ENCODE data around the gene SLC7A14. TPM values are rescaled to one million over a fixed set of nuclear protein-coding genes. Genes with fewer than 3 reads are reported as not detected.

SLC7A14 gene
- total RNA-seq, 2 donors from 2014 or later, result 0.26 TPM; not detected in 1

DNA sequence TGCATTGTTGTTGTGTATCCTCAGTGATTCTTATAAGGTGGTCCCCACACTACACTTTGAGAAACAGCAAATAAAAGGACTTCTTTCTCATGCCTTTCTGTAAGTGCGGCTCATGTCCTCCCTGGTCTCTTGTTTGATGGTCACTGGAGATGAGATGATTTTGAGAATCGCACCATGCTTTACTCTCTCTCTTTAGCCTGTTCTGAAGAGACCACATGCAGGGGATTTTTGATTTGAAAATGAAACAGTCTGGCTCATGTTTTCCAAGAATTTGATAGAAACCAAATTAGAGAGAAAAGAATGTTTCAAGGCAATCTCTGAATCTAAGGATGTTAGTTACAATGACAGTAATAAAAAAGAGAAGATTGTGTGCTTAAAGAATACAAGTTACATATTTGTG is 149.2 kb downstream of the SLC7A14 start:
- Histone ChIP-seq H3K36me3 (replicated peaks in 1 of 2; ENCODE audit: insufficient read depth in 1 of 2, low read depth in 2 of 2) (no peaks in the 10 kb centered on the region), H3K9me3 (no peaks in the 10 kb centered on the region), H3K27me3 (no peaks in the 10 kb centered on the region), H3K27ac (no peak overlapping the region), H3K4me3 (no peak overlapping the region), H3K4me1 (no peaks in the 10 kb centered on the region)
- ATAC-seq, result no peak
- TF ChIP-seq POLR2A (IDR thresholded peaks at IDR 0.05), result no peak
- TF ChIP-seq, protein P1, sequence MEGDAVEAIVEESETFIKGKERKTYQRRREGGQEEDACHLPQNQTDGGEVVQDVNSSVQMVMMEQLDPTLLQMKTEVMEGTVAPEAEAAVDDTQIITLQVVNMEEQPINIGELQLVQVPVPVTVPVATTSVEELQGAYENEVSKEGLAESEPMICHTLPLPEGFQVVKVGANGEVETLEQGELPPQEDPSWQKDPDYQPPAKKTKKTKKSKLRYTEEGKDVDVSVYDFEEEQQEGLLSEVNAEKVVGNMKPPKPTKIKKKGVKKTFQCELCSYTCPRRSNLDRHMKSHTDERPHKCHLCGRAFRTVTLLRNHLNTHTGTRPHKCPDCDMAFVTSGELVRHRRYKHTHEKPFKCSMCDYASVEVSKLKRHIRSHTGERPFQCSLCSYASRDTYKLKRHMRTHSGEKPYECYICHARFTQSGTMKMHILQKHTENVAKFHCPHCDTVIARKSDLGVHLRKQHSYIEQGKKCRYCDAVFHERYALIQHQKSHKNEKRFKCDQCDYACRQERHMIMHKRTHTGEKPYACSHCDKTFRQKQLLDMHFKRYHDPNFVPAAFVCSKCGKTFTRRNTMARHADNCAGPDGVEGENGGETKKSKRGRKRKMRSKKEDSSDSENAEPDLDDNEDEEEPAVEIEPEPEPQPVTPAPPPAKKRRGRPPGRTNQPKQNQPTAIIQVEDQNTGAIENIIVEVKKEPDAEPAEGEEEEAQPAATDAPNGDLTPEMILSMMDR (IDR thresholded peaks at IDR 0.05), result no peak
- 92 to 96% methylated on average over 2 of the region's 2 CpGs for WGBS, 2 donors
- intact Hi-C loops (cut with DNase I), result no loop called here
- no peak for DNase-seq

DNA sequence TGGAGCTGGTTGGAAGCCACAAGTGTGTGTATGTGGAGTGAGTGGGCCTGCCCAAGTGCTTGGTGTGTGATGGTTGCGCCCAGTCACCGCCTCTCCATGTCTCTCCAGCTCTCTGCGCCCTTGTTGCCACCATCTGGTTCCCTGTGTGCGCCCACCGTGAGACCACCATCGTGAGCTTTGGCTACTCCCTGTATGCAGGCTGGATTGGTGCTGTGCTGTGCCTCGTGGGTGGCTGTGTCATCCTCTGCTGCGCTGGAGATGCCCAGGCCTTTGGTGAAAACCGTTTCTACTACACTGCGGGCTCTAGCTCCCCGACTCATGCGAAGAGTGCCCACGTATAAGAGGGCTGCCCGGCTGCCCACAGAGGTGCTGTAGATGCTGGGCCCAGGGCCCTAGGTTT is 153.5 kb downstream of the SLC7A14 start:
- Histone ChIP-seq H3K4me3 (no peak overlapping the region), H3K9me3 (no peaks in the 10 kb centered on the region), H3K36me3 (replicated peaks in 1 of 2; ENCODE audit: insufficient read depth in 1 of 2, low read depth in 2 of 2) (no peaks in the 10 kb centered on the region), H3K27me3 (no peaks in the 10 kb centered on the region), H3K27ac (no peak overlapping the region), H3K4me1 (no peaks in the 10 kb centered on the region)
- TF ChIP-seq, protein P1 (IDR thresholded peaks at IDR 0.05), result no peak
- no peak for TF ChIP-seq POLR2A (IDR thresholded peaks at IDR 0.05)
- DNase-seq, result no peak
- 91 to 93% methylated on average over 14 of the region's 14 CpGs for WGBS, 2 donors
- intact Hi-C loops (cut with DNase I), result no loop called here
- no peak for ATAC-seq

DNA sequence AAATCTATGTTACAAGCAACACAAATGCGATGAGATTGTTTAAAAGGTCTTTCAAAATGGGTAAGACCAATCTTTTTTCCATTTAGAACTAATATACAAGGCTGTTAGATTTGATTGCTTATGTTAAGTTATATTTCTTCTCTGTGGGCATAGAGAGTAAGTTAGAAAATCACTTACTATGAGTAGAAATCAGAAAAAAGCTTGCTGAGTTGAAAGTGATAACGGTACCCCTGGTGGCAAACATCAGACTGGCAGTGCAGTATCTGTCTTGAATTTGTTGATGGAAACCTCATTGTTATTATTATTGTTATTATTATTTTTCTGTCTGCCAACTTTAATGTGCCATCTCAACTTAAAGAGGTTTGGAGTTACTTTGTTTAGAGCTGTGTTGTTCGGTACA is 154.8 kb downstream of the SLC7A14 start:
- DNase-seq (no peak), ATAC-seq (no peak)
- H3K4me1 ChIP-seq, result no peaks in the 10 kb centered on the region
- H3K27me3 ChIP-seq, result no peaks in the 10 kb centered on the region
- no peaks in the 10 kb centered on the region for H3K36me3 ChIP-seq (replicated peaks in 1 of 2; ENCODE audit: insufficient read depth in 1 of 2, low read depth in 2 of 2)
- intact Hi-C loops (cut with DNase I), result no loop called here
- H3K9me3 ChIP-seq, result no peaks in the 10 kb centered on the region
- 89 to 91% methylated on average over 3 of the region's 3 CpGs for WGBS, 2 donors
- TF ChIP-seq, protein P1 (IDR thresholded peaks at IDR 0.05), result no peak
- no peak for TF ChIP-seq POLR2A (IDR thresholded peaks at IDR 0.05)
- H3K4me3 ChIP-seq, result no peak overlapping the region
- H3K27ac ChIP-seq, result no peak overlapping the region

DNA sequence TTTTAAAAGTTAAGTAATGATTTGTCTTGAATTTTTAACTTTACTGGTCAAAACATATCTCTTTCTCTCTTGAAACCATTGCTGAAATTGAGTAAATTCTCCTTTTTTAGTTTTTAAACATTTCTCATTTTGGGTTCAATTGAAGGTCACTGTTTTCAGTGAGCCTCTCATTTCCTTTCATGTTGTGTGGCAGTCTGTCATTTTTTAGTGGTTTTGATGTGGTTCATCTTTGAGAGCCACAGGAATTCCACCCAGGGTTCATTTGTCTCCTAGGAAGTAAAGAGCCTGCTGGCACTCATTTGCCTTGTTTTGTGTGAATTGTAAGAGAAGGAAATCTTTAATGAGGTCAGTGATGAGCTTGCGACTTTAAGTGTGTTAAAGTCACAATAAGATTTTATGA is 156.8 kb downstream of the SLC7A14 start:
- DNase-seq (no peak), ATAC-seq (no peak)
- no peaks in the 10 kb centered on the region for H3K4me1 ChIP-seq
- no peak overlapping the region for H3K27ac ChIP-seq
- 78 to 86% methylated on average over 1 of the region's 1 CpG for WGBS, 2 donors
- H3K9me3 ChIP-seq, result no peaks in the 10 kb centered on the region
- intact Hi-C loops (cut with DNase I), result no loop called here
- no peak overlapping the region for H3K4me3 ChIP-seq
- no peaks in the 10 kb centered on the region for H3K36me3 ChIP-seq (replicated peaks in 1 of 2; ENCODE audit: insufficient read depth in 1 of 2, low read depth in 2 of 2)
- no peak for TF ChIP-seq POLR2A (IDR thresholded peaks at IDR 0.05)
- TF ChIP-seq, protein P1 (IDR thresholded peaks at IDR 0.05), result no peak
- no peaks in the 10 kb centered on the region for H3K27me3 ChIP-seq

DNA sequence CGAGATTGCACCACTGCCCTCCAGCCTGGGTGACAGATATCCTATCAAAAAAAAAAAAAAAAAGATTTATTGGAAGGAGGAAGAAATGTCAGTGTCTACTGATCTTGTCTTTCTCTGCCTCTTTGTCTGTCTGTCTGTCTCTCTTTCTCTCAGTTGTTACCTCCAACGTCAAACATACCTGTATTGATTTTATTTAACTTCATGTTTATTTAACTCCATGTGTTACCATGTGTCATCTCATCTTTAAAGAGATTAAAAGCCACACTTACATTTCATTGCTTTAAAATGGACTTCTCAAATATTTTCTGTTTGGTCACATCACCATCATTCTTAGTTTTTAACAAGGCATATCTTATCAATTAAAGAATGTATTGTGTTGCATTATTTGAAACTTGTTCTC is 157.8 kb downstream of the SLC7A14 start:
- no peak overlapping the region for H3K4me3 ChIP-seq
- no peaks in the 10 kb centered on the region for H3K27me3 ChIP-seq
- no peaks in the 10 kb centered on the region for H3K4me1 ChIP-seq
- intact Hi-C loops (cut with DNase I), result no loop called here
- H3K9me3 ChIP-seq, result no peaks in the 10 kb centered on the region
- DNase-seq, result no peak
- H3K27ac ChIP-seq, result no peak overlapping the region
- no peak for ATAC-seq
- H3K36me3 ChIP-seq (replicated peaks in 1 of 2; ENCODE audit: insufficient read depth in 1 of 2, low read depth in 2 of 2), result no peaks in the 10 kb centered on the region
- TF ChIP-seq POLR2A (IDR thresholded peaks at IDR 0.05), result no peak
- TF ChIP-seq, protein P1 (IDR thresholded peaks at IDR 0.05), result no peak
- 47 to 54% methylated on average over 2 of the region's 2 CpGs for WGBS, 2 donors
